ENCODE measurements around the gene CALU. TPM values are rescaled to one million over a fixed set of nuclear protein-coding genes. Genes with fewer than 3 reads are reported as not detected.

CALU gene
- total and polyA plus RNA-seq, 2 experiments from 2014 or later = 136 to 179 TPM

GRCh38 chr7:128735436-128735835, 3.7 kb upstream of the CALU start:
- Mint-ChIP-seq H3K36me3 (ENCODE audit: low read depth) (peaks cover 4% of the 10 kb centered on the region; the same call in 1 of the 3 replicates), H3K9me3 (no peaks in the 10 kb centered on the region), H3K27me3 (ENCODE audit: insufficient read depth, low read depth, poor library complexity) (peaks cover 5% of the 10 kb centered on the region), H3K4me3 (no peak overlapping the region), H3K27ac (no peak overlapping the region), H3K4me1 (peaks cover 7% of the 10 kb centered on the region; the same call in 2 of the 3 replicates)
- ATAC-seq (no peak), DNase-seq (ENCODE audit: low spot score) (no peak)
- no peak overlapping the region for H3K4me2 ChIP-seq
- no peaks in the 10 kb centered on the region for H3K27me3 ChIP-seq (ENCODE audit: insufficient read depth)
- peaks cover 10% of the 10 kb centered on the region for H3K4me1 ChIP-seq (ENCODE audit: insufficient read depth)
- no peak overlapping the region for H3K27ac ChIP-seq (ENCODE audit: low read depth)
- H3K79me2 ChIP-seq (replicated peaks; ENCODE audit: insufficient read depth) = peaks cover 12% of the 10 kb centered on the region
- H3F3A ChIP-seq (replicated peaks; ENCODE audit: low read depth) = no peaks in the 10 kb centered on the region
- TF ChIP-seq ZNF331 (CRISPR knock-in tag; IDR thresholded peaks at IDR 0.05; ENCODE audit: low read depth) = no peak
- no peak for TF ChIP-seq JUNB (IDR thresholded peaks at IDR 0.05; ENCODE audit: unreplicated experiment)
- no peak for TF ChIP-seq ZNF114 (CRISPR knock-in tag; IDR thresholded peaks at IDR 0.05)
- no peak for TF ChIP-seq STAT1 (IDR thresholded peaks at IDR 0.05; ENCODE audit: unreplicated experiment)
- no peak for TF ChIP-seq EZH2 (IDR thresholded peaks at IDR 0.05; ENCODE audit: low read depth, unreplicated experiment)
- no peak for TF ChIP-seq REST (IDR thresholded peaks at IDR 0.05; ENCODE audit: unreplicated experiment)
- TF ChIP-seq ZNF462 (CRISPR knock-in tag; IDR thresholded peaks at IDR 0.05) = no peak
- TF ChIP-seq CREB1 (CRISPR knock-in tag; IDR thresholded peaks at IDR 0.05; ENCODE audit: low read depth) = no peak
- no peak for TF ChIP-seq NANOG (IDR thresholded peaks at IDR 0.05; ENCODE audit: borderline replicate concordance)
- no peak for TF ChIP-seq POLR2AphosphoS5 (IDR thresholded peaks at IDR 0.05; ENCODE audit: low read depth)
- no peak for TF ChIP-seq CTCF (conservative IDR thresholded peaks at IDR 0.05; ENCODE audit: low read depth in 2 of 2)
- no peak for TF ChIP-seq ETS1 (IDR thresholded peaks at IDR 0.05)
- no peak for TF ChIP-seq EZH2phosphoT487 (IDR thresholded peaks at IDR 0.05; ENCODE audit: unreplicated experiment)
- no peaks in the 10 kb centered on the region for H3K36me3 ChIP-seq (ENCODE audit: insufficient read depth)
- H4K20me1 ChIP-seq (replicated peaks; ENCODE audit: insufficient read depth) = peaks cover 8% of the 10 kb centered on the region
- H2AFZ ChIP-seq = 0 out of 2 replicates have a peak overlapping the region, but pooled peaks have one; percentile 56
- H3K4me3 ChIP-seq = no peak overlapping the region
- H3K9me2 ChIP-seq (ENCODE audit: insufficient read depth) = peaks cover 2% of the 10 kb centered on the region

Data from GM23338 (cell line).